GM19025 (cell line): ENCODE results near the gene TANK.
"Not testable (repeated sequence)": the region's sequence is repeated elsewhere in the genome, so short reads cannot be mapped to it uniquely, and the experiment has no call there.

Experiments used
- ATAC-seq: cut with Tn5 transposase; IDR thresholded peaks from one replicate; pipeline ENCODE4 v1.9.1; 2021; ENCODE audit warnings: mild to moderate bottlenecking, low read depth, moderate library complexity; ENCODE audit not compliant: unreplicated experiment

The TANK gene

DNA sequence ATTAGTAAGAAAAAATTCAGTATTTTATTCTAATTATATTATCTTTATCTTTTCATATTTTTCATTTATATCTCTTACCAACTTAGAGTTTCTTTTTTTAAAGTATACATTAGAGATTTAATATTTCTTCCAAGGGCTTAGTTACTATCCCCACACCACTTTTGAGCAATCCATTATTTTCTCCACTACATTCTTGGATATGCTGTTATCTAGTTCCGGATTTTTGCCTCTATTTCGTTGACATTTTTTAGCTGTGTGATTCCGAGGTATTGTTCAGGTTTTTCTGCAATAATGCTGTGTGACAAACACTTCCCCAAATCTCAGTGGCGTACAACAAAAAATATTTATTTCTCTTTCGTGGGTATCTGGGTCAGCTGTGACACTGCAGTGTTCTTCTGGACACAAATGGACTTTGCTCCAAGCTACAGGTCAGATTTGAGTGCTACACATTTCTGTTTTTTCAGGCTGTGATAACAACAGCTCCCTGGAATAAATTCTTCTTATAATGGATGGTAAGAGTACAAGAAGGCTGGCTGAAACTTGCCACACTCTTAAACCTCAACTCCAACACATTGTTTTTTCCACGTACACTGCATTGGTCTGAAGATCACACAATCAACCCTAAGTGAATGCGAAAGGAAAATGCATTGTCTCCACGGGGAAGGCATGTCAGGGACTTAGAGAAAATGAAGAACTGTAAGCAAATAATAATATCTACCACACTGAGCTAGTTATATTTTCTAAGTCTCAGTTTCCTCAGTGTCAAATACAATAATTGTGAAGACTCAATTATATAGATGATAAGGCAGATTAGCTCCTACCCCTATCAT, 97.1 kb downstream of the TANK start:
- no peak for ATAC-seq

DNA sequence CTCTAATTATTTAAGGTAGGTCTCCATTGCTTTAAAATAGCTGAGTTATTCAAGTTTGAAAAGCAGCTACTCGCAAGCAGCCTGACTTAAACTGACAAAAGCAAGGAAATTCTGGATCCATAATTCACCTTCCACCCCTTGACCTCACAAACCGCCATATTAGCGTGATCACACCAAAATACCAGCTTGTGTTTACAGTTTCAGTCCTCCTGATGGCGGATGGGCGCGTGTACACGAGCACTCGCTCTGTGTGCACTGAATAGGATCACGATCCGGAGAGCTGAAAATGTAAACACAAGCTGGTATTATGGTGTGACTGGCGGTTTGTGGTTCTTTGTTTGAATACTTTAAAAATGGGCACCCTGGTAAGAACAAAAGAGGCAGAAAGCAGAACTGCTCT, 105.6 kb downstream of the TANK start:
- no peak for ATAC-seq

DNA sequence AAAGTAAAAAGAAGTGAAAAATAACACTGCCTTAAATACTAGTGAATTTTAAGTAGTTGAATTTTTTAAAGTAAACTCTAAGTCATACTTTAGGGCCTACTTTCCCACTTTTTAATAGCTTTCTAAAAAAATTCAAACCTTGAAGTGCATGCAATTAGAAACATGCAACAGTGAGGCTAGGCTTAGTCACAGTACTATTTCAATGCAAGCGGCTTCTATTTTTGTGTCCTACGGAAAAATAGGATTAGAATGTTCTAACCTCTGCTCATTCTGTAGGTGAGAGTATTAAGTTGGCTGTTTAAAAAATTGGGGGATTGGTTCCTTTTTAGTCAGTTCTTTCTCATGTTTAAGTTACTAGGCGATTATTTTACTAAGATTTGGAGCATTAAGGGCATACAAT, 108.9 kb downstream of the TANK start:
- ATAC-seq, result no peak

DNA sequence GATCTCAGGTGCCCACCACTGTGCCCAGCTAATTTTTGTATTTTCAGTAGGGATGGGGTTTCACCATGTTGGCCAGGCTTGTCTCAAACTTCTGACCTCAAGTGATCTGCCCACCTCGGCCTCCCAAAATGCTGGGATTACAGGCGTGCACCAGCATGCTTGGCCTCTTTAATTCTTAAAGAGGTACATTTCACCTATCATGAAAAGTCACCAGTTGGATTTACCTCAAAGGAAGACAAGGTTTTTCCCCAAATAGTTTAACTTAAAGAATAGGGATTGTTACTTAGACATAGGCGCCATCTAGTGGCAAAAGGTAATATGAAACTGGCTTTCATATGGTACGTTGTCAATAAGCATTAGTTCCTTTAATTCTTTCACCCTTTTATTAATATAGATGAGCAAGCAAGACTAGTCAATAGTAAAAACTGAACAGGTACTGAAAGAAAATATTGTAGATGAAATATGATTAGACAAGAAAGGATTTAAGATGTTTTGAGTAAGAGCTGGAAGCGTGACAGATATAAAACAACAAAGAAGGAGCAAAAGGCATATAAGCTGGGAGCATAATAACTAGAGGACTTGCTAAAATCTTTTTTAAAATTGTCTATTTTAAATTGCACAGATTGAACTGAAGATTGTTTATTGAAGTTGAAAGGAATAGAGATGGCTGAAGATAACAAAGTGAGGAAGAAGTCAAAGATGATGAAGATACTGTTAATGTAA, 113.0 kb downstream of the TANK start:
- ATAC-seq, result peak; percentile 67

DNA sequence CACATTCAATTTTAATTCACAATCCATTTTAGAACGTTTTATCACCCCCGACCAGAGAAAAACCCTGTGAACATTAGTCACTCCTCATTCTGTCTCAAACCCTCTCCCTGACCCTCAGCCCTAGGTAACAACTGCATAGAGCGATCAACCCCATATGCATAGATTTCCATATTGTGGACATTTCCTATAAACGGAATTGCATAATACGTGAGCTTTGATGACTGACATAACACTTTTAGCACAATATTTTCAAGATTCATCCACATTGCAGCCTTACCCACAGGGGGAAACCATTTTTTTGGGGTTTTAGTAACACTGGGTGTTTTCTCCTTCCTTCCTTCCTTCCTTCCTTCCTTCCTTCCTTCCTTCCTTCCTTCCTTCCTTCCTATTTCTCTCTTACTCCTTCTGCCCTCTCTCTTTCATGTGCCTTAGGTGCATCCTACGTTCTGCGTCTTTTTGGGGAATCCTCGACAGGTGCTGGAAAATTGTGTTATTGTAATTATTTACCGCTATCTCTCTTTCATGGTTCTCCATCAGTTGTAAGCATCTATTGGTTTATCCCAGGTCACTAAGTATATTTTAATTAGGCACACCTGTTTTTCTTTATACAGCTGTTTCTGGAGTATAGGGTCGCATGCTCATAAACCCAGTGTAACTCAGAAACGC, 118.5 kb downstream of the TANK start:
- ATAC-seq, result not testable (repeated sequence)

DNA sequence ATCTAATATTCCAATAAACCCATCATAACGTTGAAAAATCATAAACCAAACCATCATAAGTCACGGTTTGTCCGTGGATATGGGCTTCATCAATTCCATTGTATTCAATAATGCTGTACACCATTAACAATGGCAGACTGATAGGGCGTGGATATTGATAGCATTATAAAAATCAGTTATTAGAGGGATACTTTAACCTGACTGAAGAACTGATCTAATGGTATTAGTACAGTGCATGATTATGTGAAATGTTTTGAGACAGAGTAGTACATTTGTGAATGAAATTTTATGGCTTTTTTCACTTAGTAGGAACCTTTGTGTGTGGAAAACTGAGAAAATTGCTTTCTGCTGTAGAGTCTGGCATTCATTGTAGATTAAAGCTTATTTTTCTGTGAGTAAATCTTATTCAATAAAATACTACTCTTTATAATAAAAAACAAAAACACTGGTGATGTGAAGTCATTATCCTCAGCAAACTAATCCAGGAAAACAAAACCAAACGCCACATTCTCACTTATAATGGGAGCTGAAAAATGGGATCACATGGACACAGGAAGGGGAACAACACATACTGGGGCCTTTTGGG, 119.1 kb downstream of the TANK start:
- not testable (repeated sequence) for ATAC-seq

DNA sequence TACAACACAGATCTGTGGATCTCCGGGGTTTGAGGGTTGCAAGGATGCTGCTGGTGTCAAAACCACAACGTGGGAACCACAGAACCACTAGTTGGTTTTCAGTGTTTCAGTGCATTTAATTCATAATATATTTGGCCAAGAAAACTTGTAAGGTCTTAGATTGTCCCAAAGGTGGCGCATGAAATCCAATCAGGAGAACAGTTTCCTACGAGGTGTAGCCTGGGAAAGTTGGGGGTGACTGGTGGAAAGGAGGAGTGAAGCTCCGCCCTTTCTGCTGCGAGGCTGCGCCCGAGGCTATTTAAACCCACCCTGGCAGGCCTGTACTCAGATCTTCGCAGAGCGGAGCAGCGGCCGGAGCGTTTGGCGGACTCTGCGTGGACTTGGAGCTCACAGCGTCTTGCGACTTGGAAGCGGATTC, 120.7 kb downstream of the TANK start:
- ATAC-seq, result not testable (repeated sequence)

DNA sequence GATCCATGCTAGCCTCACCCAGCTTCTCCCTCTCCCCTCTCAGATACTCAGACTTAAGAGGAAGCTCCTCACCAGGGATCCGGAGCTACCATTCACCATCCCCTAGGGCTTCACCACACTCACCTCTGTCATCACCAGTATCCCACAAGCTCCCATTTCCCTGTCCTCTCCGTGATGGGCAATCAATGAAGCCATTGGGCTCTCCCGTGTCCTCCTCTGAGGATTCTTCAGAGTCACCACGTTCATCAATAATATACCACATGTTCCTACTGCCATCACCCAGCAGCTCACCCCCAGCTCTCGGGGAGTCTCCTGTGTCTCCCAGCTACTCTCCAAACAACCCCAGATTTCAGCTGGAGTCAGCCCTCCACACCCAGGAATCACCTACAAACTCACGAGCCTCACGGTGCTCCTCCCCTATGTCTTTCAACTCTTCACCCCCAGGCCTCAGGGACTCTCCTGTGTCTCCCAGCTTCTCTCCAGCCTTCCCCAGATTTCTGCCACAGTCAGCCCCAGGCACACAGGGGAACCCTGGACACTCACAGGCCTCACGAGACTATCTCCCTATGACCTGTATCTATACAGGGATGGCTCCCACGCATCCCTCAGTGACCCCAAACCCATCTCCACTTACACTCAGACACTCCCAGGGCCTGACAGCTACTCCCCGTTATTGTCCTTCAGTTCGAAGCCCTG, 121.5 kb downstream of the TANK start:
- not testable (repeated sequence) for ATAC-seq

DNA sequence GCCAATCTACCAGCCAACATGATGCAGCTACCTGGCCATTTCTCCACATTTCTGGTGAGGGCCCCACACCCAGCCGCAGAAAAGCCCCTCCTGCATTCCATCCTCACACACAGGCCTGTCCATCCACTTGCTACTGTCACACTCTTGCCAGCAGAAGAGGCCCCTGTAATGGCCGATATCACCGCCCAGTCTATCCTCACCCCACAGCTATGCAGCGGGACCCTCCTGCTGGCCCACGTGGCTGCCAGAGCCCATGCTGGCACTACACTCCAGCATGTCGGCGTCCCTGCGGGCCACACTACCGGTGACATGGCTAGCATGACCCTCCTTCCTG, 122.0 kb downstream of the TANK start:
- ATAC-seq, result not testable (repeated sequence)

DNA sequence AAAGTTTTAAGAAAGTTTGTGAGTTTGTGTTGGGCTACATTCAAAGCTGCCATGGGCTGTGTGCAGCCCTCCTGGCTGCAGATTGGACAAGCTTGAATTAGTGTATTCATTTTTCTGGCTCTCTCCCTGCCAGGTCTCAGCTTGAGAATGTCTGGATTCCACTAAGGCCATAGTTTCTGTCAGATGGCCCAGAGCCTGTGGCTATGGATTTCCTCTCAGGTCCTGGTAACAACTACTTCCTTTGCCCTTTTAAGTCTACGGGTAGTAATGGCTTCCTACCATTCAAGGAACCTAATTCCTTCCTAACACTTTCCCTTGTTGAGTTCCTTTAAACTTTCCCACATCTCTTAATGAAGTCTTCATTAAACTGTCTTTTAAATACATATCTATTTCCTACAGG, 123.7 kb downstream of the TANK start:
- no peak for ATAC-seq
